Coronary artery (tissue), 2 donors: Measurements from ENCODE around the gene CRNKL1.

Experiments
- DNase-seq: peaks from one replicate; pipeline ENCODE4 v3.0.0-alpha.2; 2017; ENCODE audit warnings: low spot score
- H3K27ac ChIP-seq, 2 donors: fragments of 200-600 bp; sonication (generic); one replicate each; pipeline ENCODE4 v1.5.1; 2016 to 2019
- H3K4me3 ChIP-seq: fragments of 200-600 bp; sonication (generic); 2 replicates; pipeline ENCODE4 v1.5.1; 2016; ENCODE audit warnings: mild to moderate bottlenecking, moderate library complexity
- TF ChIP-seq, protein P1 (sequence below): fragments of 200-600 bp; sonication (generic); IDR thresholded peaks from one replicate; pipeline ENCODE4 v1.5.1; 2019; ENCODE audit warnings: antibody characterized with exemption

The CRNKL1 gene

DNA sequence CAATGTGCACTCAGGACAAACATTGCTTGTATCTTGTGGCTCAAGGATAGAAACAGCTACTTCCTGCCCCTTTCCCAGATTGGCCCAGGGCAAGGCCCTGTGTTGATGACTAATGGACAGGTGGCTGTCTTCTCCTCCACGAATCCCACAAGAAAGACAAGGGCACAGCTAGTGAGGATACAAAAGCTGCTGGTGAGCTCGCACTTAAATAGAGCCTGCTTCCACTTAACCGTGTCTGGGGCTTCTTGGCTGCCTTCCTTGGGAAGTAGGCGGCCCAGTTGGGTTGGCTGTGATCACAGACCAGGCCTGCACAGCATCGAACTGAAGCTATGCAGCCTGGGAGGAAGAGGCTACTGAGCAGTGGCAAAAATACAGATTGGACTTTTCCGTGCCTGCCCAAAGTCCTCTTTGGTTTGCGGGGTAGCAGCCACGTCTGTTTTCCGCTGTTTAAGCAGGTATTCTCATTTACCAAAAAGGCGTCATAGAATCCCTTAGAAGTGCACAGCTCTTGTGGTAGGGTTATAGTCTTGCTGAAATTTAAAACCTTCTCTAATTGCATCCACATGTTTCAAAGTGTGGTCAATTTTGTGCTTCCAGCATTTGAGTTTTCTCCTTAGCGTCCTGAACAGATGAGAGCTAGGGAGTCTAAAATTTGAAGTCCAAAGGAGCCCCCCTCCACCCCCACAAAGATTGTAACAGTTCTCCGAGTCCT is 58.2 kb downstream of the CRNKL1 start:
- no peak for DNase-seq
- peak overlapping the region; percentile 67 to 90 for H3K27ac ChIP-seq
- peak overlapping the region; percentile 58 for H3K4me3 ChIP-seq

DNA sequence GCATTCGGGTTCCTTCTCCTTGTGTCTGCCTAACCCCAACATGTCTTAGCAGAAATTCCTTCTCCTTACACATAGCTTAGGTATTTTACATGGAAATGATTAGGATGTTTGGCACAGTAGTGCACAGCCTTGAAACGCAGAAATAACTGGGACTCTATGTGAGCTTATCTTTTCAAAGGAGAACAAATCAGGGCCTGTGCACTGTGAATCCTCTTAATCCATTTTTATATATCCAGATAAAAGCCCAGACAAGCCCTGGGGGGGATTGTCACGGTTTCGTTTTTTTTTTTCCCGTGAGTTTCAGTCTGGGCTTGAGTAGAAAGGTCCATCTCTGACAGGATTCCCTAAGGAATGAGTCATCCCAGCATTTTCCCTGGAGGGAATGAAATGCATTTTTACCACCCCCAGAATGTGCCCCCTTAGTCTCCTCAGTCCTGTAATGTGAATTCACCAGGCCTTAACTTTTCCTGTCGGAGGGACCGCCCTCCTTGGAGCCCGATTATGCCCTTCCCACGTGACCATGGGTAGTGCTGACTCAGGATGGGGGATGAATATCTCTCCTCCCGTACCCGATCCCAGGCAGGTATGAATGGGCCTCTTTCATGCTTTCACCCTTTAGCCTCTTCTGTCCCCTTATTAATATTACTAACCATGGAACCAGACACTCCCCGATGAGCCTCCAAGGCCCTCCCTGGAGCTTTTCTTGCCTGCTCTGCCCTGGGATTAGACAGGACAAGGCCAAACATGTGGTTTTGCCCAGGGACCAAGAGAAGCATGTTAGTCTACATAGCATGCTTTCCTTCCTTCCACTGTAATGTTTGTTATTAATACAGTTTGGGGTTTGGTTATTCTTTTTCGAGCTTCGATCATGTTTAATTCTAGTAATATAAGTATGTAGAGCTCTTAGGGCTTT is 59.0 kb downstream of the CRNKL1 start:
- Histone ChIP-seq H3K4me3 (peak overlapping the region; percentile 58), H3K27ac (peak overlapping the region; percentile 67 to 90)
- no peak for DNase-seq
- TF ChIP-seq, protein P1, sequence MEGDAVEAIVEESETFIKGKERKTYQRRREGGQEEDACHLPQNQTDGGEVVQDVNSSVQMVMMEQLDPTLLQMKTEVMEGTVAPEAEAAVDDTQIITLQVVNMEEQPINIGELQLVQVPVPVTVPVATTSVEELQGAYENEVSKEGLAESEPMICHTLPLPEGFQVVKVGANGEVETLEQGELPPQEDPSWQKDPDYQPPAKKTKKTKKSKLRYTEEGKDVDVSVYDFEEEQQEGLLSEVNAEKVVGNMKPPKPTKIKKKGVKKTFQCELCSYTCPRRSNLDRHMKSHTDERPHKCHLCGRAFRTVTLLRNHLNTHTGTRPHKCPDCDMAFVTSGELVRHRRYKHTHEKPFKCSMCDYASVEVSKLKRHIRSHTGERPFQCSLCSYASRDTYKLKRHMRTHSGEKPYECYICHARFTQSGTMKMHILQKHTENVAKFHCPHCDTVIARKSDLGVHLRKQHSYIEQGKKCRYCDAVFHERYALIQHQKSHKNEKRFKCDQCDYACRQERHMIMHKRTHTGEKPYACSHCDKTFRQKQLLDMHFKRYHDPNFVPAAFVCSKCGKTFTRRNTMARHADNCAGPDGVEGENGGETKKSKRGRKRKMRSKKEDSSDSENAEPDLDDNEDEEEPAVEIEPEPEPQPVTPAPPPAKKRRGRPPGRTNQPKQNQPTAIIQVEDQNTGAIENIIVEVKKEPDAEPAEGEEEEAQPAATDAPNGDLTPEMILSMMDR, result no peak

More for the DNA sequence above, 58.2 kb downstream of the CRNKL1 start:
- TF ChIP-seq, protein P1, result no peak

DNA sequence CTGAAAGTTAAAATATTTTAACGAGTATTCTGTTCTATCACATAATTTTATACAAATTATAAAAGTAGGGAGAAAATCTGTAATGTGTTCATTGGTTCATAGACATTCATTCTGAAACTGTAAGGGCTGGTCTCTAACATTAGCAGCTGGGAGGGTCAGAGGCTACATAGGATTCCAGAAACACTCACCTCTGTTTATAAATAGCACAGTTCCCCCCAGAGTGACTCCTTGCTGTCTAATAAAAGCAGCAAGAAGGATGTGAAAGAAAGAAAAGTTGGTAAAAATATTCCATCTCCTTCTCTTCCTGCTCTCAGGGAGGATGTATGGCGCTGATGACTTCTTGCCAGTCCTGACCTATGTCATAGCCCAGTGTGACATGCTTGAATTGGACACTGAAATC is 60.4 kb downstream of the CRNKL1 start:
- TF ChIP-seq, protein P1, result no peak
- no peak overlapping the region for H3K27ac ChIP-seq
- no peak for DNase-seq
- H3K4me3 ChIP-seq, result no peak overlapping the region

DNA sequence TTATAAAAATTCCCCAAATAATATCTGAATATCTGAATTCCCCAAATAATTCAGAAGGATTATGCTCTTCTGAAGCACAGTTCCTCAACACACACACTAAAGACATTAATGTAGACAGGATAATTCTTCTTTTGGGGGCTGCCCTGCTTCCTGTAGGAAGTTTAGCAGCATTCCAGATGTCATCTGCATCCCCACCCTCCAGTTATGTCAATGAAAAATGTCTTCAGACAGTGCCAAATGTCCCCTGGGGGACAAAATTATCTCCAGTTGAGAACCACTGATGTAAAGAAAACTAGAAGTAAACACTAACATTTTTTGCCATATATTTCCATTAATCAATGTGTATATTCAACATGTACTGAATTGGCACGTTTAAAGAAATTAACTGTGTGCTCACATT is 61.0 kb downstream of the CRNKL1 start:
- DNase-seq, result no peak
- no peak overlapping the region for H3K4me3 ChIP-seq
- TF ChIP-seq, protein P1, result no peak
- no peak overlapping the region for H3K27ac ChIP-seq

DNA sequence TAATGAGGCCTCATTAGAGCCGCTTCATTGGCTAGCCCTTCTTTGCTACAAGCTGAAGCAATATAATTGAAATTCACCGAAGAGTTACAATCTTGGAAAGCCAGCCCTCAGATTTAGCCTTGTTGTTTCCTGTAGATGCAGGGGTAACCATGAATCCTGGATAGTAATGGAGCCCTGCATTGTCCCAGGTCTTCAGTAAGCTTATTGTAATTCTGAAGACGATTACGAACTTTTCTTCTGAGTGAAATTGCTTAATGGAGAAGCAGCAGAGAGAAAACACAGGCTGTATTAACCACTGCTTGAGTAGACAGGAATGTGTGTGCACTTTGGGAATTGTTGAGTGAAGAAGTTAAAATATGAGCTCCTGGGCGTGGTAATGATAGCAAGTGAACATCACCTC is 61.4 kb downstream of the CRNKL1 start:
- no peak overlapping the region for H3K4me3 ChIP-seq
- TF ChIP-seq, protein P1, result no peak
- H3K27ac ChIP-seq, result no peak overlapping the region
- DNase-seq, result no peak

DNA sequence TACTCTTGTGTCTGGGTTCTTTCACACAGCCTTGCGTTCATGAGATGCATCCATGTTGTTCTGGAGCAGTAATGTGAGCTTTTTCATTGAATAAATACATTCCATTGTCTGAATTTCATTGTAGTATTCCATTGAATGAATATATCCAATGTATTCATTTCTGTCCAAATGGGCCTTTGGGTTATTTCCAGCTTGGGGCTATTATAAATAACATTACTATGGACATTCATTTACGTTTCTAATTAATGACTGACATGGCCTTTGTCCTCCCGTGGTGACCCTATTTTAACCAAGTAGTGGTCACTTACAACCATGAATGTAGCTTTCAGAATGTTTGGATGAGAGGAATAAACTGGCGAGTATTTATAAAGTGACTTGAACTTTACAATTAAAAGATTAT is 65.2 kb downstream of the CRNKL1 start:
- TF ChIP-seq, protein P1, result no peak
- no peak overlapping the region for H3K4me3 ChIP-seq
- H3K27ac ChIP-seq, result peak overlapping the region; percentile 24 to 43
- DNase-seq, result no peak
